Smooth muscle cell (in vitro differentiated cells): ENCODE results near the gene BMERB1. TPM values are rescaled to one million over a fixed set of nuclear protein-coding genes. Genes with fewer than 3 reads are reported as not detected.

ENCODE experiments used
- DNase-seq: peaks from one replicate; lab custom pipeline; 2025; ENCODE audit not compliant: unreplicated experiment; lab: John Stamatoyannopoulos, UW
- H2AFZ ChIP-seq: fragments of 200-600 bp; sonication (generic); 2 replicates; pipeline ENCODE4 v1.6.0; 2016; ENCODE audit warnings: antibody characterized with exemption, low read depth, mild to moderate bottlenecking
- H3F3A ChIP-seq: fragments of 200-600 bp; sonication (generic); 2 replicates; pipeline ENCODE4 v1.6.0; 2017; ENCODE audit warnings: antibody characterized with exemption, low read depth
- H3K27ac ChIP-seq: fragments of 200-600 bp; sonication (generic); 2 replicates; pipeline ENCODE4 v1.5.1; 2016; ENCODE audit warnings: low read depth, mild to moderate bottlenecking
- H3K27me3 ChIP-seq: fragments of 200-600 bp; sonication (generic); 2 replicates; pipeline ENCODE4 v1.6.1; 2016; ENCODE audit warnings: low read depth, mild to moderate bottlenecking
- H3K36me3 ChIP-seq: fragments of 200-600 bp; sonication (generic); 2 replicates; pipeline ENCODE4 v1.5.1; 2016; ENCODE audit warnings: low read depth
- H3K4me1 ChIP-seq: fragments of 200-600 bp; sonication (generic); 2 replicates; pipeline ENCODE4 v1.5.1; 2016; ENCODE audit warnings: low read depth
- H3K4me2 ChIP-seq: fragments of 200-600 bp; sonication (generic); 2 replicates; pipeline ENCODE4 v1.6.0; 2016; ENCODE audit warnings: mild to moderate bottlenecking
- H3K4me3 ChIP-seq: fragments of 200-600 bp; sonication (generic); 2 replicates; pipeline ENCODE4 v1.5.1; 2016; ENCODE audit warnings: mild to moderate bottlenecking
- H3K79me2 ChIP-seq: fragments of 200-600 bp; sonication (generic); 2 replicates; pipeline ENCODE4 v1.6.0; 2016; ENCODE audit warnings: low read depth, mild to moderate bottlenecking
- H3K9ac ChIP-seq: fragments of 200-600 bp; sonication (generic); 2 replicates; pipeline ENCODE4 v1.6.0; 2016; ENCODE audit warnings: low read depth
- H3K9me3 ChIP-seq: fragments of 200-600 bp; sonication (generic); replicated peaks from 2 replicates; pipeline ENCODE4 v1.5.1; 2016; ENCODE audit warnings: low read depth
- H4K20me1 ChIP-seq: fragments of 200-600 bp; sonication (generic); 2 replicates; pipeline ENCODE4 v1.6.0; 2016; ENCODE audit warnings: low read depth
- CTCF ChIP-seq: fragments of 200-600 bp; sonication (generic); IDR thresholded peaks from 2 replicates; pipeline ENCODE4 v1.5.1; 2017; ENCODE audit warnings: borderline replicate concordance, mild to moderate bottlenecking, antibody characterized with exemption; ENCODE audit not compliant: insufficient read depth, poor library complexity, severe bottlenecking
- WGBS: methylation state at CpG from one replicate; pipeline ENCODE4 v1.1.7; 2016; ENCODE audit warnings: low lambda C conversion rate; 5-methylcytosine and 5-hydroxymethylcytosine counted together
- polyA plus RNA-seq: library from polyadenylated mRNA; unstranded; fragments of >200 nt; fragmentation: Nextera tagmentation; extraction: Ambion mirVana; gene quantifications from 2 replicates; pipeline ENCODE4 v1.2.1, GENCODE V29; 2016
- total RNA-seq: library from RNA; depleted of rRNA; stranded (reverse); fragments of >200 nt; gene quantifications from 2 replicates; pipeline ENCODE4 v1.2.3, GENCODE V29; 2014

The BMERB1 gene
- total and polyA plus RNA-seq, 2 experiments from 2014 or later = 16.5 to 20.0 TPM

- TF ChIP-seq CTCF = no peak
- DNase-seq = no peak
- H3K79me2 ChIP-seq = no peaks in the 10 kb centered on the region
- no peak overlapping the region for H3K27ac ChIP-seq
- H3K4me3 ChIP-seq = no peak overlapping the region
- no peaks in the 10 kb centered on the region for H3K9me3 ChIP-seq
- H2AFZ ChIP-seq = no peak overlapping the region
- H3K4me1 ChIP-seq = no peaks in the 10 kb centered on the region
- no peaks in the 10 kb centered on the region for H3K27me3 ChIP-seq
- WGBS = 87% methylated on average over 5 of the region's 5 CpGs
- no peaks in the 10 kb centered on the region for H3F3A ChIP-seq
- H3K9ac ChIP-seq = no peak overlapping the region
- H3K36me3 ChIP-seq = no peaks in the 10 kb centered on the region
- no peak overlapping the region for H3K4me2 ChIP-seq
- no peaks in the 10 kb centered on the region for H4K20me1 ChIP-seq
Measured at GRCh38 chr16:15538507-15538906, 104.1 kb downstream of the BMERB1 start.

GRCh38 chr16:15539197-15539596, 104.8 kb downstream of the BMERB1 start:
- no peaks in the 10 kb centered on the region for H3K4me1 ChIP-seq
- no peaks in the 10 kb centered on the region for H3K9me3 ChIP-seq
- 75% methylated on average over 8 of the region's 8 CpGs for WGBS
- H3K4me2 ChIP-seq = no peak overlapping the region
- H3K79me2 ChIP-seq = no peaks in the 10 kb centered on the region
- no peak overlapping the region for H3K4me3 ChIP-seq
- H3K27me3 ChIP-seq = no peaks in the 10 kb centered on the region
- H3K9ac ChIP-seq = no peak overlapping the region
- no peak for DNase-seq
- no peak for TF ChIP-seq CTCF
- H3F3A ChIP-seq = no peaks in the 10 kb centered on the region
- H3K36me3 ChIP-seq = no peaks in the 10 kb centered on the region
- no peak overlapping the region for H3K27ac ChIP-seq
- no peak overlapping the region for H2AFZ ChIP-seq
- H4K20me1 ChIP-seq = no peaks in the 10 kb centered on the region

GRCh38 chr16:15542261-15542660, 107.9 kb downstream of the BMERB1 start:
- Histone ChIP-seq H2AFZ (no peak overlapping the region), H3K27ac (no peak overlapping the region), H3K4me3 (no peak overlapping the region), H3K36me3 (no peaks in the 10 kb centered on the region), H3K9ac (no peak overlapping the region), H3K4me1 (no peaks in the 10 kb centered on the region), H3K27me3 (no peaks in the 10 kb centered on the region), H4K20me1 (no peaks in the 10 kb centered on the region), H3K4me2 (no peak overlapping the region), H3K79me2 (no peaks in the 10 kb centered on the region), H3K9me3 (no peaks in the 10 kb centered on the region), H3F3A (no peaks in the 10 kb centered on the region)
- no peak for TF ChIP-seq CTCF
- WGBS = 86% methylated on average over 7 of the region's 7 CpGs
- DNase-seq = no peak

- no peak overlapping the region for H3K27ac ChIP-seq
- no peak for DNase-seq
- H3K9me3 ChIP-seq = no peaks in the 10 kb centered on the region
- TF ChIP-seq CTCF = no peak
- no peaks in the 10 kb centered on the region for H3F3A ChIP-seq
- no peak overlapping the region for H3K4me2 ChIP-seq
- H3K4me1 ChIP-seq = no peaks in the 10 kb centered on the region
- H3K4me3 ChIP-seq = no peak overlapping the region
- no peaks in the 10 kb centered on the region for H3K27me3 ChIP-seq
- no peaks in the 10 kb centered on the region for H4K20me1 ChIP-seq
- H3K9ac ChIP-seq = no peak overlapping the region
- WGBS = 78% methylated on average over 6 of the region's 6 CpGs
- H3K36me3 ChIP-seq = no peaks in the 10 kb centered on the region
- H3K79me2 ChIP-seq = no peaks in the 10 kb centered on the region
- no peak overlapping the region for H2AFZ ChIP-seq
Measured at GRCh38 chr16:15542734-15543347, 108.5 kb downstream of the BMERB1 start.
